Gastrocnemius medialis (tissue), 4 donors: Measurements from ENCODE around the gene HHATL. TPM values are rescaled to one million over a fixed set of nuclear protein-coding genes. Genes with fewer than 3 reads are reported as not detected.

ENCODE experiments used
- ATAC-seq, 2 donors: fragments of 150-250 bp; one replicate each; pipeline ENCODE4 v1.9.1; 2016
- DNase-seq, 2 donors: peaks; one replicate each; pipeline ENCODE4 v3.0.0-alpha.2; 2019
- H3K27ac ChIP-seq, 4 donors: fragments of 200-600 bp; sonication (generic); 1 replicate in 1 of 4; 2 replicates in 3 of 4; pipeline ENCODE4 v1.5.1; 2016 to 2018; ENCODE audit warnings: mild to moderate bottlenecking in 2 of 4, moderate library complexity in 1 of 4
- H3K27me3 ChIP-seq, 3 donors: fragments of 200-600 bp; sonication (generic) in 2 of 3; 1 replicate in 1 of 3; 2 replicates in 2 of 3; pipeline versions ENCODE4 v1.5.1 to v1.6.0; 2016 to 2019; ENCODE audit warnings: mild to moderate bottlenecking in 1 of 3, moderate library complexity in 1 of 3
- H3K36me3 ChIP-seq, 2 donors: fragments of 200-600 bp; sonication (generic) in 1 of 2; one replicate each; pipeline ENCODE4 v1.5.1; 2017 to 2018
- H3K4me1 ChIP-seq, 2 donors: fragments of 200-600 bp; sonication (generic) in 1 of 2; one replicate each; pipeline ENCODE4 v1.5.1; 2016 to 2017; ENCODE audit warnings: mild to moderate bottlenecking in 2 of 2
- H3K4me3 ChIP-seq, 4 donors: fragments of 200-600 bp; sonication (generic) in 3 of 4; 1 replicate in 1 of 4; 2 replicates in 3 of 4; pipeline ENCODE4 v1.5.1; 2016 to 2019; ENCODE audit warnings: mild to moderate bottlenecking in 2 of 4
- H3K9me3 ChIP-seq, 3 donors: fragments of 200-600 bp; sonication (generic) in 2 of 3; 1 replicate in 1 of 3; 2 replicates in 2 of 3; pipeline ENCODE4 v1.5.1; 2016 to 2019
- POLR2A ChIP-seq, 2 donors: fragments of 450-650 bp; IDR thresholded peaks; one replicate each; pipeline ENCODE4 v1.6.1; 2017; ENCODE audit warnings: antibody characterized with exemption in 2 of 2, mild to moderate bottlenecking in 2 of 2, moderate library complexity in 2 of 2
- in situ Hi-C, 4 donors: fragments of 200-750 bp; cut with MboI; loops; one replicate each; pipeline versions ENCODE4 v1.15.0 to v1.8.0; 2017; ENCODE audit warnings: low sequenced_read_pairs in 4 of 4
- intact Hi-C: fragments of 100-400 bp; cut with DNase I; formaldehyde crosslinking; loops from one replicate; pipeline ENCODE4 v1.15.1; 2023; ENCODE audit warnings: low total_unique reads
- total RNA-seq, 4 donors: library from RNA; depleted of rRNA; stranded (reverse); fragments of >200 nt; gene quantifications; one replicate each; pipeline versions ENCODE4 v1.1.0 to v1.2.3, GENCODE V29; 2016
- TF ChIP-seq, protein P1 (sequence below), 5 experiments: fragments of 450-650 bp in 3 of 5; fragments of 200-600 bp in 2 of 5; sonication (generic) in 2 of 5; IDR thresholded peaks in 4 of 5; conservative IDR thresholded peaks in 1 of 5; 1 replicate in 4 of 5; 2 replicates in 1 of 5; pipeline ENCODE4 v1.5.1; 2016 to 2019; ENCODE audit warnings: antibody characterized with exemption in 5 of 5, mild to moderate bottlenecking in 3 of 5, moderate library complexity in 3 of 5

The HHATL gene
- total RNA-seq, 4 donors from 2014 or later: 78.0 to 309 (median 164) TPM

DNA sequence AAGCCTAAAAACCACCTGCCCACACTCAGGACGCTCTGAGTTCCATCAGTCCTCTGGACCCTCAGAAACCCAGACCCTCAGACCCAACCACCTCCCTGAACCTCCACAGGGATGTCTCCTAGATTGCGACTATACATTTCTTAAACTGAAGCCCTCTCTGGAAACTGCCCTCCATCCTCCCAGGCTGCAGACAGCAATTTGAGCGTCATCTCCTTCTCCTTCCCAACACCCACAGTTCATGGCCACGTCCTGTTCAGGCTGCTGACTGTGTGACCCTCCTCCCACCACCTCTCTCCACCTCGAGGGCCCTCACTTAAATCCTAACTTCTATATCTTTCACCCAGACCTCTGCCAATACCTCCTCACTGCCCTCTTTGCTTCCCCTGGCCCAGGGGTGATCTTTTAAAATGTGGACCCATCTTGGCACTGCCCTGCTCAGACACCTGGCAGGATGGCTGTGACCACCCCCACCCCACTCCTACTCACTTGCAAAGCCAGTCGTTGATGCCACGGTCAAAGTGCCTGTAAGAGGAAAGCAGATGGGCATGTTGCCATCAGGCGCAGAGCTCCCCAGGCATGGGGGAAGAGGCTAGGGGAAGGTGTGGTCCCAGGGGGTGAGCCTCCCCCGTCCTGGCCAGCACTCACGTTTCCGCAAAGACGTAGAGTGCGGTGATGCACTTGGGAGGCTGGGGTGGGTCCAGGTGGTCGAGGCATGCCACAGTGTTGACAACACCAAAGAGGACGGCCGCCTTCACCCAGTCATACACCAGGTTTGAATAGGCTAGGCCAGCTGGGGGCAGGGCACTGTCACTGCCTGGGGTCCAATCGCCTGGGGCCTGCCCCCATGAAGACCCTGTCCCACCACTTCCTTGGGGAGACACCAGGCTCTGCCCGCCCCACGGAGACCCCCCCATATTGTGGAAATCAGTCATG lies 6.0 kb downstream of the HHATL start:
- in situ Hi-C loops: no loop called here
- H3K4me1 ChIP-seq: peaks cover 21 to 24% of the 10 kb centered on the region in 2 donors
- DNase-seq (no peak), ATAC-seq (no peak)
- no peaks in the 10 kb centered on the region for H3K27me3 ChIP-seq
- H3K36me3 ChIP-seq: peaks cover 0 to 8% of the 10 kb centered on the region in 2 donors
- H3K27ac ChIP-seq: peak overlapping the region; percentile 94 to 100 (median 99)
- TF ChIP-seq, protein P1, sequence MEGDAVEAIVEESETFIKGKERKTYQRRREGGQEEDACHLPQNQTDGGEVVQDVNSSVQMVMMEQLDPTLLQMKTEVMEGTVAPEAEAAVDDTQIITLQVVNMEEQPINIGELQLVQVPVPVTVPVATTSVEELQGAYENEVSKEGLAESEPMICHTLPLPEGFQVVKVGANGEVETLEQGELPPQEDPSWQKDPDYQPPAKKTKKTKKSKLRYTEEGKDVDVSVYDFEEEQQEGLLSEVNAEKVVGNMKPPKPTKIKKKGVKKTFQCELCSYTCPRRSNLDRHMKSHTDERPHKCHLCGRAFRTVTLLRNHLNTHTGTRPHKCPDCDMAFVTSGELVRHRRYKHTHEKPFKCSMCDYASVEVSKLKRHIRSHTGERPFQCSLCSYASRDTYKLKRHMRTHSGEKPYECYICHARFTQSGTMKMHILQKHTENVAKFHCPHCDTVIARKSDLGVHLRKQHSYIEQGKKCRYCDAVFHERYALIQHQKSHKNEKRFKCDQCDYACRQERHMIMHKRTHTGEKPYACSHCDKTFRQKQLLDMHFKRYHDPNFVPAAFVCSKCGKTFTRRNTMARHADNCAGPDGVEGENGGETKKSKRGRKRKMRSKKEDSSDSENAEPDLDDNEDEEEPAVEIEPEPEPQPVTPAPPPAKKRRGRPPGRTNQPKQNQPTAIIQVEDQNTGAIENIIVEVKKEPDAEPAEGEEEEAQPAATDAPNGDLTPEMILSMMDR (IDR thresholded peaks at IDR 0.05 in 4 of 5, conservative IDR thresholded peaks at IDR 0.05 in 1 of 5): no peak
- TF ChIP-seq POLR2A (IDR thresholded peaks at IDR 0.05): no peak
- intact Hi-C loops: no loop called here
- no peaks in the 10 kb centered on the region for H3K9me3 ChIP-seq
- H3K4me3 ChIP-seq: no peak overlapping the region

DNA sequence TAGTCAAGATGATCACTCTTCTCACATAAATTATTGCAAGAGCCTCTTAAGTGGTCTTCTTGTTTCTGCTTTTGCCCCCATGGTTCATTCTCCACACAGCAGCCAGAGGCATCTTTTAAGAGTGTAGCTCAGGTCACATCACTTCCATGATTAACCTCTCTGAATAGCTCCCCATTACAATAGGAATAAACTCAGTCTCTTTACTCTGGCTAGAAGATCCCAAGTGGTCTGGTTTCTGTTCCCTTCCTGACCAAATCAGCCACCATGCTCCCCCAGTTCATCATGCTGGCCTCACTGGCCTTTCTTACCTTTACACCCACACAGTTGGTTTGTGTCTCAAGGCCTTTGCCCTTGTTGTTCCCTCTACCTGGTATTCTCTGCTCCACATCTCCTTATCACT lies 8.2 kb downstream of the HHATL start:
- intact Hi-C loops: no loop called here
- DNase-seq: no peak

DNA sequence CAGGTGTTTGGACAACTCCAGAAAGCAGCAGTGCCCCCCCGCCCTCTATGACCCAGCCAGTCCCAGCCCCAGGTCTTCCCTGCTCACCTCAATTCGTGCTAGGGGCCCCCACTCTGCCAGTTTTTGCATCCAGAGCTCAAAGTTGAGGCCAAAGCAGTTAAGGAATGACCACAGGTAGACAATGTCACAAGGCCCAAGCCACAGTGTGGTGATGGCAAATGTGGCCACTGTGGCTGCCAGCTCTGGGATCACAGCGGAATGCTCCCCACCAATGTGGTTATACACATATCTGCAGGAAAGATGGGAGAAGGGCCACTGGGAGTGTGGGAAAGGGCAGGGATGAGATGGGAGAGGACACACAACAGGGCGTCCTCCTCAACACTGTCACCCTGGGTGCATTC lies 9.1 kb downstream of the HHATL start:
- no peaks in the 10 kb centered on the region for H3K9me3 ChIP-seq
- H3K36me3 ChIP-seq: peaks cover 0 to 34% of the 10 kb centered on the region in 2 donors
- no peak for TF ChIP-seq POLR2A (IDR thresholded peaks at IDR 0.05)
- TF ChIP-seq, protein P1 (IDR thresholded peaks at IDR 0.05 in 4 of 5, conservative IDR thresholded peaks at IDR 0.05 in 1 of 5): no peak
- no peak overlapping the region for H3K4me3 ChIP-seq
- intact Hi-C loops: no loop called here
- DNase-seq (no peak), ATAC-seq (no peak)
- H3K27me3 ChIP-seq: no peaks in the 10 kb centered on the region
- in situ Hi-C loops: no loop called here
- peak overlapping the region; percentile 94 to 100 (median 99) for H3K27ac ChIP-seq
- H3K4me1 ChIP-seq: peaks cover 20 to 23% of the 10 kb centered on the region in 2 donors

More for the DNA sequence above, 8.2 kb downstream of the HHATL start:
- H3K27ac ChIP-seq: peak overlapping the region; percentile 94 to 100 (median 99)
- peaks cover 0 to 29% of the 10 kb centered on the region in 2 donors for H3K36me3 ChIP-seq
- H3K4me1 ChIP-seq: peaks cover 20 to 24% of the 10 kb centered on the region in 2 donors
- no peaks in the 10 kb centered on the region for H3K27me3 ChIP-seq
- TF ChIP-seq, protein P1 (IDR thresholded peaks at IDR 0.05 in 4 of 5, conservative IDR thresholded peaks at IDR 0.05 in 1 of 5): no peak
- TF ChIP-seq POLR2A (IDR thresholded peaks at IDR 0.05): no peak
- no peak overlapping the region for H3K4me3 ChIP-seq
- no peak for ATAC-seq
- H3K9me3 ChIP-seq: no peaks in the 10 kb centered on the region
- in situ Hi-C loops: no loop called here

DNA sequence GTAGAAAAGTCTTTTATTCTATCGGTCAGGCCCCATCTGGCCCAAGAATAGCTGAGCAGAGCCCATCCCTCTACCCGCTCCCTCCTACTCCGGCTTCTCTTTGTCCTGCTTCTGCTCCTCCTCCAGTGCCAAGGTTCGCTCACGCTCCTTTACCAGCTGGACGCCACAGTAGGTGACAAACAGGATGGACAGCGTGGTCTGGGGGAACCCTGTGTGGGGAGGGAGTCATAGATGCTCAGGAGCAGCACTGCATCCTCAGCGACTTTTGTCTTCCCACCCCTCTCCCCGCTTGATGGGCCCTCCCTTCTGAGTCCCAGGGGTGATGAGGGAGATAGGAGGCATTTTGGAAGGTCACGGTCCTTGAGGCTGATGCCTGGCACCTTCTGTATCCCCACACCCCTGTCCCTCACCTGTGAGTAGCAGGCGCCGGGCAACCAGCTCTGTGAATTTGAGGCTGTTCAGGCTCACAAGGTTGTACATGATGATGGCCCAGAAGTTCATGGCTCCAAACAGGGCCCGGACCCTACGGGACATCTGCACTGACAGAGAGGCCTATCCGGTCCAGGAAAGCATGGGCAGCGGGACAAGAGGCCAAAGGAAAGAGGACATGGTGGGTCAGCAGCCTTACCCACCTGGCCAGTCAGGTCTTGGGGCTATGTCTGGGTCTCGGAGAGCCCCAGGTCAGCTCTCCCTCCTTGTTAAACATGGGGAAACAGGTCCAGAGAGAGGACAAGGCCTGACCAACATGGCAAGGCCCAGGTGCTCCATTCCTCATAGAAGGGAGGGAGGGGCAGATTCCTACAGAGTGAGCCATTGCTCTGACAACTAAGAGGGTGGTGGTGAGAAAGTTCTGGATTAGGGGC lies 9.7 kb downstream of the HHATL start:
- ATAC-seq: no peak
- intact Hi-C loops: no loop called here
- Histone ChIP-seq H3K4me3 (no peak overlapping the region), H3K27ac (peak overlapping the region; percentile 94 to 100 (median 99)), H3K27me3 (no peaks in the 10 kb centered on the region), H3K36me3 (peaks cover 0 to 37% of the 10 kb centered on the region in 2 donors), H3K4me1 (peaks cover 16 to 21% of the 10 kb centered on the region in 2 donors), H3K9me3 (no peaks in the 10 kb centered on the region)
- in situ Hi-C loops: no loop called here
- DNase-seq: no peak
- TF ChIP-seq POLR2A (IDR thresholded peaks at IDR 0.05): no peak
- TF ChIP-seq, protein P1 (IDR thresholded peaks at IDR 0.05 in 4 of 5, conservative IDR thresholded peaks at IDR 0.05 in 1 of 5): no peak
